Astrocyte (in vitro differentiated cells and primary cell): ENCODE measurements around the gene DFFB.

Experiments
- CTCF ChIP-seq: IDR thresholded peaks from 2 replicates; pipeline ENCODE4 v1.5.1; 2011; ENCODE audit warnings: low read depth, mild to moderate bottlenecking, inconsistent platforms, low read length, moderate library complexity; ENCODE audit not compliant: insufficient read depth
- EZH2 ChIP-seq: IDR thresholded peaks from 2 replicates; pipeline ENCODE4 v1.6.1; 2012; ENCODE audit warnings: mild to moderate bottlenecking, low read length, inconsistent platforms; ENCODE audit not compliant: insufficient read depth

- TF ChIP-seq CTCF (no peak), EZH2 (no peak)
Observed at GRCh38 chr1:3809680-3810079, 47.6 kb upstream of the DFFB start.
